ENCODE measurements around the gene RAB27A.
"Not testable (repeated sequence)": the region's sequence is repeated elsewhere in the genome, so short reads cannot be mapped to it uniquely, and the experiment has no call there.

The RAB27A gene

DNA sequence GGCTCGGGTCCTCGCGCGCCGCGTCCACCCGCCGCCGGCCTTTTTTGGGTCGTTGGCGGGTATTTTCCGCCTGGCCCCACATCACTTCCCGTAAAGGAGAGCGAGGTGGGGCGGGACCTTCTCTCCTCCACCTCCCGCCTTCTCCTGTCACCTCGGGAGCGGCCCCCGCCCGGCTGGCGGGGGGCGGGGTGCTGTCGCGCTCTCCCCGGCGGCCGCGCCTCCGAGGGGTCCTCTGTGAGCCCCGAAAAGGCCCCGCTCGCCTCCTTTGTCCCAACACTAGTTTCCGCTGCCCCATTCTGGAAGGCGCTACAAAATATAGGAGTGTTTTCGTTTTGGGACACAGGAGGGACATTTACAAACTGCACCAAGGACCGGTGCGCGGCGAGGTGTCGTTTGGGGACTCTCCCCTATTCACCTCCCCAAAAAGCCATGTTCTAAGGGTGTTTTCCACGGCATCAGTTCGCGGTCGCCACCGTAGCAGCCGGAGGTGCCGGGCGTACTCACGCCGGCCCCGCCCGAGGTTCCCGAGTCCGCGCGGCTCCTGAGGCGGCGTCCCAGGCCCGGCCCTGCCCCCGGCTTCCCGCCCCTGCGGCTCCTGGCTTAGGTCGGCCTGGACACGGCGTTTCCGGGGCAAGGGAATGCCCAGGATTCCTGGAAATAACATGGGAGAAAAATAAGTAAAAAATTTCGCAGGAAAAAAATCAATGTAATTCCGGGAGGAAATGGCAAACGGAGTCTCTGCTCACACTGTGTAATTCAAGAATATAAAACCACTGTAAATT lies at the start of gene RAB27A:
Gene RAB27A (minus strand): TSS at position 68 of the 782 bp plus-strand sequence. CDS start 54,879 bp downstream, outside the sequence.
- DNase-seq, result peak; percentile 90

GRCh38 chr15:55337160-55337559 lies 47.5 kb upstream of the RAB27A start:
- DNase-seq, result no peak

DNA sequence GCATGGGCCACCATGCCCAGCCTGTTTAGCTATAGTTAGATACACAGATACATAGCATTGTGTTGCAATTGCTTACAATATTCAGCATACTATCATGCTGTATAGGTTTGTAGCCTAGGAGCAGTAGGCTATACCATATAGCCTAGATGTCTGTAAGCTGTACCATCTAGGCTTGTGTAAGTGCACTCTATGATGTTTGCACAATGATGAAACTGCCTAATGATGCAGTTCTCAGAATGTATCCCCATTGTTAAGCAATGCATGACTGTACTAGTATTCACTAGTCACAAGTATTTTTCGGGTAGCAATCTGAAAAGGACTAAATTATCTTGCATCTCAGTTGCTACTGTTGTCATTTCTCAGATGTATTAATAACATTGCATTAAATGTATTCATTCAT lies 45.4 kb upstream of the RAB27A start:
- no peak for DNase-seq

GRCh38 chr15:55334371-55334770 lies 44.8 kb upstream of the RAB27A start:
- no peak for DNase-seq

- DNase-seq, result no peak
Measured at GRCh38 chr15:55327387-55327786, 37.8 kb upstream of the RAB27A start.

- no peak for DNase-seq
Measured at GRCh38 chr15:55322467-55322866, 32.9 kb upstream of the RAB27A start.

DNA sequence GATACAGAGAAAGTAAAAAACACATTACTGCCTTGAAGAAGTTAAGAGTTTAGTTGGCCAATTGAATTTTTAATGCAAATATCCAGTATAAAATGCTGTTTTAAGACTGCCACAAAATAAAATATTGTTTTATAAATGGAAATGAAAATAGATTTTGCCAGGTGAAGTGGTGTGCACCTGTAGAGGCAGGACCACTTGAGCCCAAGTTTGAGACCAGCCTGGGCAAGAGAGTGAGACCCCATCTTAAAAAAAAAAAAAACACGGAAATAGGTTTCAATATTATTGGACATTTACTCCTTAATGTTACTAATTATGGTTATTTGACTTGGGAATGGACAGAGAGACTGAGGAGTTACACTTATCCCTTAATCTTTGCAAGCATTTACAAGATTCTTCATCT lies 31.4 kb upstream of the RAB27A start:
- no peak for DNase-seq

GRCh38 chr15:55320238-55320550 lies 30.6 kb upstream of the RAB27A start:
- DNase-seq, result no peak

GRCh38 chr15:55319537-55320237 lies 30.1 kb upstream of the RAB27A start:
- peak; percentile 12 for DNase-seq

- DNase-seq, result peak; percentile 86
Measured at GRCh38 chr15:55318588-55319494, 29.2 kb upstream of the RAB27A start, which contains the start of the genes PIGB and PIGBOS1. TSS of gene PIGB (plus strand) at chr15:55319222. CDS start at chr15:55319251, 29 bp downstream. TSS of gene PIGBOS1 (minus strand) at chr15:55319123. CDS start at chr15:55317792, 1,331 bp downstream.

DNA sequence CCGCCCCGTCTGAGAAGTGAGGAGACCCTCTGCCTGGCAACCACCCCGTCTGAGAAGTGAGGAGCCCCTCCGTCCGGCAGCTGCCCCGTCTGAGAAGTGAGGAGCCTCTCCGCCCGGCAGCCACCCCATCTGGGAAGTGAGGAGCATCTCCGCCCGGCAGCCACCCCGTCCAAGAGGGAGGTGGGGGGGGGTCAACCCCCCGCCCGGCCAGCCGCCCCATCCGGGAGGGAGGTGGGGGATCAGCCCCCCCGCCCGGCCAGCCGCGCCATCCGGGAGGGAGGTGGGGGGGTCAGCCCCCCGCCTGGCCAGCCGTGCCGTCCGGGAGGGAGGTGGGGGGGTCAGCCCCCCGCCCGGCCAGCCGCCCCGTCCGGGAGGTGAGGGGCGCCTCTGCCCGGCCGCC lies 13.2 kb upstream of the RAB27A start:
- not testable (repeated sequence) for DNase-seq

DNA sequence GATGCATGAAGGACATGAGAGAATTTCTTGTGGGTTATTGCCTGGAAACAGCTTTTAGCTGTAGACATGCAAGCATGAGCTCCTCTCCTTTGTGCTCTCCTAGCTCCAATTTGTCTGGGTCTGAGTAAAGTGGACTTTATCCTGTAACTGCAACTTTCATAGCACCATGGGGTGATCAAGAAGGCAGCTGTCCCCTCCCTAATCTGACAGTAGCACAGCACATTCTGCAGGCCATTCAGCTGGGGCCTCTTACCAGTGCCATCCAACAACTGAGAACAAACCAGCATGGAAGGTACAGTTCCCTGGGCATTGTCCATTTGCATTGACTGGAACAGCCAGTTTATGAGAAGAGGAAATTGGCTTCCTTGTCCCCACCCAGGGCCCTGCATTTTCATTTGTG lies 7.7 kb upstream of the RAB27A start:
- no peak for DNase-seq

- DNase-seq, result peak; percentile 89
Measured at GRCh38 chr15:55290528-55291057, 980 bp upstream of the RAB27A start.

DNA sequence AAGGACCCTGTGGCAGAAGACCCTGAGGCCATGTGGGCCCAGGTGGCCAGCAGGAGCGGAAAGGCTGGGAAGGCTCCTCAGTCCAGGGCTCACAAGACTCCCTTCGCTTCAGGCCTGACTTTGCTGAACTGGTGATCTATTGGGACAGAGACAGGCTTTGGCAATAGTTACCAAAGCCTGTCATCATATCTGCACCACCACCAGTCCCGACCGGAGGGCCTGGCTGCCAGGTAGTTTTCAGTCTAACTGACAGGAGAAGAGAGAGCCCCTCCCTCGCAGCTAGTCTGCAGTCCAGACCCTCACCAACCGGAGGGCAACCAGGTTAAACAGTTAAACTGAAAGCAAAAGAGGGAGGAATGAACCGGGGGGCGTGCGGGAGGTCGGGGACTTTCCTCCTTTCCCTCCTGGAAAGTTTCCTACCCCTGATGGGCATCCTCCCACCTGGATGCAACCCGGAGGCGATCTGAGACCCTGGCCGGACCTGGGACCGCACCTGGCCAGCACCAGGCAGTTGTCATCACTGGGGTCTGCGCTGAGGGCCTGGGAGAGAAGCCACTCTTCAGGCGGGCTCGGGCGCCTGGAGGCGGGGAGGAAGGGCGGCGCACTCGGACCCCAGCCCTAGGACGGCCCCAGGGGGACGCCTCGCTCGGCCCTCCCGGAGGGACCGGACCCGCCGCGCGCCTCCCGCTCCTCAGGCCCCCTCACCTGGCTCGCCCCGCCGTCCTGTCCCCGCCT lies 435 bp downstream of the RAB27A start:
- DNase-seq, result peak; percentile 58

GRCh38 chr15:55288006-55288717 lies 1.5 kb downstream of the RAB27A start:
- DNase-seq, result no peak

DNA sequence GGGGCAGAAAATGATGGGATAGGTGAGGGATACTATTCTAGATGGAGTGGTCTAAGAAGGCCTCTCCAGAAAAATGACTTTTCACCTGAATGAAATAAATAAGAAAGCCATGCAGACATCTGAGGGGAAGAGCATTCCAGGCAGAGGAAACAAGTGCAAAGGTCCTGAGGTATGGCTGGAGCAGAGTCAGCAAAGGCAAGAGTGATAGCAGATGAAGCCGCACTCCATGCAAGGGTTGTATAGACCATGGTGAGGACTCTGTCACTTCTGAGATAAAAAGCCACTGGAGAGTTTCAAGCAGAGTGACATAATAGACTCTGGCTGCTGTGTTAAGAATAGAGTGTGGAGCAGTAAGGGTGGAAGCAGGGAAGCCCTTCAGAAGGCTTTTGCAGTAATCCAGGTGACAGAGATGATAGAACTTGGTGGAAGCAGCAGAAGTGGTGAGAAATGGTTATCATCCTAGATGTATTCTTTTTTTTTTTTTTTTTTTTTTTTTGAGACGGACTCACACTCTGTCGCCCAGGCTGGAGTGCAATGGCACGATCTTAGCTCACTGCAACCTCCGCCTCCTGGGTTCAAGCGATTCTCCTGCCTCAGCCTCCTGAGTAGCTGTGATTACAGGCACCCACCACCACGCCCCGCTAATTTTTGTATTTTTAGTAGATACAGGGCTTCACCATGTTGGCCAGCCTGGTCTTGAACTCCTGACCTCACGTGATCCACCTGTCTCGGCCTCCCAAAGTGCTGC lies 3.0 kb downstream of the RAB27A start:
- DNase-seq, result not testable (repeated sequence)

GRCh38 chr15:55284426-55284825 lies 5.2 kb downstream of the RAB27A start:
- DNase-seq, result no peak

GRCh38 chr15:55283379-55284147 lies 6.0 kb downstream of the RAB27A start:
- DNase-seq, result no peak

DNA sequence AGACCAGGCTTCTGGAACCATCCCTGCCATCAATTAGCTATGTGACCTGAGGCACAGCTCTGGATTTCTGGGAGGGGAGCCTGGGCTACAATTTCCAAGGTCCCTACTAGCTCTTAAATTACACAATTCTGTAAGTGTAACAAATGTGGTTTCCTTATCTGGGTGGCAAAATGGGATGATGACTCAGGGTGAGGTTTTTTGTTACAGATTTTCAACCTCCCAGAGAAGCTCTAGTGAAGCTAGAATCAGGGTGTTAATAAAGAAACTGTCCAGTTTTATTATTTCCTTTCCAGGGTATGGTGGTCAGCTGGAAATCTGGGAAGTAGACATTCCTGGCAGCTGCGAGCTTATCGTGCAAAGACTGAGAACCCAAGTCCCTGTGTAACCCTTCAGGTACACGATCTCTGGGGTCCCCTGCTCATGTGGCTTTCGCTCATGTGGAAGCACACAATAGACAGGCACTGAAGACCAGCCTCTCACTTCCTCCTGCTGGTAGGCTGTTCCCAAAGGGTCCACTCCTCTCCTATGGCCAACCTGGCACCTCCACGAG lies 7.3 kb downstream of the RAB27A start:
- DNase-seq, result peak; percentile 54

All from CD4-positive, alpha-beta T cell treated with Interleukin-10 for 1 hour (primary cell).